HepG2 (cell line): Measurements from ENCODE around the gene ANKRD17. TPM values are rescaled to one million over a fixed set of nuclear protein-coding genes. Genes with fewer than 3 reads are reported as not detected.

Source experiments
- HDAC1 ChIP-seq: sonication (generic); formaldehyde crosslinking; IDR thresholded peaks from 2 replicates; pipeline ENCODE4 v1.5.1; 2020; ENCODE audit warnings: mild to moderate bottlenecking, missing genetic modification reagents
- NR2F1 ChIP-seq, 2 experiments: fragments of 450-650 bp in 1 of 2; formaldehyde crosslinking in 1 of 2; IDR thresholded peaks; 2 replicates each; pipeline versions ENCODE4 v1.5.0 to v1.6.1; 2016 to 2020; ENCODE audit warnings: mild to moderate bottlenecking in 1 of 2, missing compliant biosample characterization in 1 of 2, missing genetic modification reagents in 1 of 2, moderate library complexity in 1 of 2
- PHF21A ChIP-seq: sonication (generic); formaldehyde crosslinking; IDR thresholded peaks from 2 replicates; pipeline ENCODE4 v1.5.0; 2020; ENCODE audit warnings: mild to moderate bottlenecking, missing genetic modification reagents
- POLR2G ChIP-seq: fragments of 200-400 bp; formaldehyde crosslinking; IDR thresholded peaks from 2 replicates; pipeline ENCODE4 v1.6.1; 2018; ENCODE audit warnings: mild to moderate bottlenecking, low read depth, low read length, moderate library complexity
- RBM22 ChIP-seq: fragments of 200-400 bp; formaldehyde crosslinking; optimal IDR thresholded peaks from 2 replicates; pipeline ENCODE3; 2017; ENCODE audit warnings: mild to moderate bottlenecking, low read length, moderate library complexity
- THAP11 ChIP-seq: IDR thresholded peaks from 2 replicates; pipeline ENCODE4 v1.6.1; 2016; ENCODE audit warnings: missing biosample characterization, missing genetic modification reagents
- polyA plus RNA-seq, 8 experiments: library from polyadenylated mRNA; depleted of rRNA in 3 of 8; stranded (reverse) in 7 of 8; unstranded in 1 of 8; fragments of >200 nt; fragmentation: Illumina TruSeq in 4 of 8; extraction: Trizol in 4 of 8; gene quantifications; 2 replicates each; pipeline versions ENCODE4 v1.2.1 to v1.2.3, GENCODE V29; 2011 to 2016; ENCODE audit warnings: low read depth in 4 of 8, missing spikeins in 1 of 8, mixed read lengths in 1 of 8; ENCODE audit not compliant: insufficient read depth in 1 of 8
- total RNA-seq, 5 experiments: library from RNA; depleted of rRNA; stranded (reverse); fragments of >200 nt; fragmentation: Illumina TruSeq; extraction: Trizol; gene quantifications; 2 replicates each; pipeline ENCODE4 v1.2.3, GENCODE V29; 2016; ENCODE audit warnings: low read depth in 1 of 5
- TF ChIP-seq, protein P1 (sequence below): sonication (generic); formaldehyde crosslinking; IDR thresholded peaks from 2 replicates; pipeline ENCODE4 v1.5.0; 2020; ENCODE audit warnings: mild to moderate bottlenecking, missing genetic modification reagents, borderline replicate concordance
- TF ChIP-seq, protein P2 (sequence below), 2 experiments: sonication (generic) in 1 of 2; formaldehyde crosslinking in 1 of 2; IDR thresholded peaks; 2 replicates each; pipeline versions ENCODE4 v1.4.0 to v1.6.1; 2016 to 2020; ENCODE audit warnings: borderline replicate concordance in 1 of 2, low read depth in 1 of 2, mild to moderate bottlenecking in 1 of 2, missing genetic modification reagents in 1 of 2
- TF ChIP-seq, protein P3 (sequence below): sonication (generic); formaldehyde crosslinking; conservative IDR thresholded peaks from 2 replicates; pipeline ENCODE4 v1.4.0; 2020; ENCODE audit warnings: mild to moderate bottlenecking, missing genetic modification reagents, moderate library complexity
- TF ChIP-seq, protein P4 (sequence below): sonication (generic); formaldehyde crosslinking; conservative IDR thresholded peaks from 2 replicates; pipeline ENCODE4 v1.4.0; 2020; ENCODE audit warnings: missing genetic modification reagents
- TF ChIP-seq, protein P5 (sequence below): sonication (generic); formaldehyde crosslinking; IDR thresholded peaks from 2 replicates; pipeline ENCODE4 v1.9.0; 2021; ENCODE audit warnings: missing genetic modification reagents, borderline replicate concordance

ANKRD17 gene
- total and polyA plus RNA-seq, 2 of the 13 experiments (the other 11 are each of a cell fraction or from before 2014, with no cell fraction given) = 55.7 to 61.1 TPM

DNA sequence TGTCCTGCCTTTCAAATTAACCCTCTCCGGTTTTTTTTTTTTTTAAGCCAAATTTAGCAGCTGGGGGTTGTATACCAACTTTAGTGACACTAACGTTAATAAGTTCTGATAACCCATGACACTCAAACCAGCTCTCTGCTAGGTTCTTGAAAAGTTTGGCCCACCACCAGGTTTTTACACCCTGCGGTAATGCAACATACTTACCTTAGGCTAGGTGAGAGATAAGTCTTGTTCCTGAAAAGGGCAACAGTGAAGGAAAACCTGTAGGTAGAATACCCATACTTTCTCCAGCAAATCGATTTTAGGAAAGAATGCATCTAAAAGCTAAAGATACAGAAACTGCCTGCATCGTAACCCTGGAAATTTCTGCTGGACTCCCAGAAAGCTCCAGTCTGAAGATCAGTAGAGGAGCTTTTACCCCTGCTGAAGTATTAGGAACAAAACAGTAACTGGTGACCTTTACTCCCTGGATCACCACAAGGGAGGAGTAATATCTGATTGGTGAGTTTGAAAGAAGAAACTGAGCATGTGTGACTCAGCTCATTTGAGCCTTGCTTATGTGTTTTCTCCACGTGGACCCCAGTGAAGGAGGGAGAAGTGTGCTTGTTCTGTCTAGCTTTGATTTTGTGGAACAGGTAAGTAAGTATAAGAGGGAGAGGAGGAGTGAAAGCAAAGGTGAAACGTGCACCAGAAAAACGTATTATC lies 154.6 kb downstream of the ANKRD17 start (continued):
- TF ChIP-seq, protein P1, sequence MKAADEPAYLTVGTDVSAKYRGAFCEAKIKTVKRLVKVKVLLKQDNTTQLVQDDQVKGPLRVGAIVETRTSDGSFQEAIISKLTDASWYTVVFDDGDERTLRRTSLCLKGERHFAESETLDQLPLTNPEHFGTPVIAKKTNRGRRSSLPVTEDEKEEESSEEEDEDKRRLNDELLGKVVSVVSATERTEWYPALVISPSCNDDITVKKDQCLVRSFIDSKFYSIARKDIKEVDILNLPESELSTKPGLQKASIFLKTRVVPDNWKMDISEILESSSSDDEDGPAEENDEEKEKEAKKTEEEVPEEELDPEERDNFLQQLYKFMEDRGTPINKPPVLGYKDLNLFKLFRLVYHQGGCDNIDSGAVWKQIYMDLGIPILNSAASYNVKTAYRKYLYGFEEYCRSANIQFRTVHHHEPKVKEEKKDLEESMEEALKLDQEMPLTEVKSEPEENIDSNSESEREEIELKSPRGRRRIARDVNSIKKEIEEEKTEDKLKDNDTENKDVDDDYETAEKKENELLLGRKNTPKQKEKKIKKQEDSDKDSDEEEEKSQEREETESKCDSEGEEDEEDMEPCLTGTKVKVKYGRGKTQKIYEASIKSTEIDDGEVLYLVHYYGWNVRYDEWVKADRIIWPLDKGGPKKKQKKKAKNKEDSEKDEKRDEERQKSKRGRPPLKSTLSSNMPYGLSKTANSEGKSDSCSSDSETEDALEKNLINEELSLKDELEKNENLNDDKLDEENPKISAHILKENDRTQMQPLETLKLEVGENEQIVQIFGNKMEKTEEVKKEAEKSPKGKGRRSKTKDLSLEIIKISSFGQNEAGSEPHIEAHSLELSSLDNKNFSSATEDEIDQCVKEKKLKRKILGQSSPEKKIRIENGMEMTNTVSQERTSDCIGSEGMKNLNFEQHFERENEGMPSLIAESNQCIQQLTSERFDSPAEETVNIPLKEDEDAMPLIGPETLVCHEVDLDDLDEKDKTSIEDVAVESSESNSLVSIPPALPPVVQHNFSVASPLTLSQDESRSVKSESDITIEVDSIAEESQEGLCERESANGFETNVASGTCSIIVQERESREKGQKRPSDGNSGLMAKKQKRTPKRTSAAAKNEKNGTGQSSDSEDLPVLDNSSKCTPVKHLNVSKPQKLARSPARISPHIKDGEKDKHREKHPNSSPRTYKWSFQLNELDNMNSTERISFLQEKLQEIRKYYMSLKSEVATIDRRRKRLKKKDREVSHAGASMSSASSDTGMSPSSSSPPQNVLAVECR (CRISPR knock-in tag) = peak; percentile 69
- TF ChIP-seq THAP11 (CRISPR knock-in tag) (peak; percentile 48; the same call in 1 of the 2 replicates), NR2F1 (CRISPR knock-in tag; IDR thresholded peaks at IDR 0.05) (0 out of 4 replicates have a peak, but pooled peaks of 1 of the 2 experiments have one; percentile 35), RBM22 (peak; percentile 96), POLR2G (peak; percentile 65), HDAC1 (CRISPR knock-in tag) (peak; percentile 54; the same call in 1 of the 2 replicates), PHF21A (CRISPR knock-in tag) (peak; percentile 47; the same call in 1 of the 2 replicates)
- TF ChIP-seq, protein P2, sequence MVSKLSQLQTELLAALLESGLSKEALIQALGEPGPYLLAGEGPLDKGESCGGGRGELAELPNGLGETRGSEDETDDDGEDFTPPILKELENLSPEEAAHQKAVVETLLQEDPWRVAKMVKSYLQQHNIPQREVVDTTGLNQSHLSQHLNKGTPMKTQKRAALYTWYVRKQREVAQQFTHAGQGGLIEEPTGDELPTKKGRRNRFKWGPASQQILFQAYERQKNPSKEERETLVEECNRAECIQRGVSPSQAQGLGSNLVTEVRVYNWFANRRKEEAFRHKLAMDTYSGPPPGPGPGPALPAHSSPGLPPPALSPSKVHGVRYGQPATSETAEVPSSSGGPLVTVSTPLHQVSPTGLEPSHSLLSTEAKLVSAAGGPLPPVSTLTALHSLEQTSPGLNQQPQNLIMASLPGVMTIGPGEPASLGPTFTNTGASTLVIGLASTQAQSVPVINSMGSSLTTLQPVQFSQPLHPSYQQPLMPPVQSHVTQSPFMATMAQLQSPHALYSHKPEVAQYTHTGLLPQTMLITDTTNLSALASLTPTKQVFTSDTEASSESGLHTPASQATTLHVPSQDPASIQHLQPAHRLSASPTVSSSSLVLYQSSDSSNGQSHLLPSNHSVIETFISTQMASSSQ (IDR thresholded peaks at IDR 0.05; ENCODE audit: low read depth) = no peak
- TF ChIP-seq, protein P2 (CRISPR knock-in tag; IDR thresholded peaks at IDR 0.05; ENCODE audit: borderline replicate concordance) = no peak; the same call in 1 of the 2 replicates
- TF ChIP-seq, protein P3, sequence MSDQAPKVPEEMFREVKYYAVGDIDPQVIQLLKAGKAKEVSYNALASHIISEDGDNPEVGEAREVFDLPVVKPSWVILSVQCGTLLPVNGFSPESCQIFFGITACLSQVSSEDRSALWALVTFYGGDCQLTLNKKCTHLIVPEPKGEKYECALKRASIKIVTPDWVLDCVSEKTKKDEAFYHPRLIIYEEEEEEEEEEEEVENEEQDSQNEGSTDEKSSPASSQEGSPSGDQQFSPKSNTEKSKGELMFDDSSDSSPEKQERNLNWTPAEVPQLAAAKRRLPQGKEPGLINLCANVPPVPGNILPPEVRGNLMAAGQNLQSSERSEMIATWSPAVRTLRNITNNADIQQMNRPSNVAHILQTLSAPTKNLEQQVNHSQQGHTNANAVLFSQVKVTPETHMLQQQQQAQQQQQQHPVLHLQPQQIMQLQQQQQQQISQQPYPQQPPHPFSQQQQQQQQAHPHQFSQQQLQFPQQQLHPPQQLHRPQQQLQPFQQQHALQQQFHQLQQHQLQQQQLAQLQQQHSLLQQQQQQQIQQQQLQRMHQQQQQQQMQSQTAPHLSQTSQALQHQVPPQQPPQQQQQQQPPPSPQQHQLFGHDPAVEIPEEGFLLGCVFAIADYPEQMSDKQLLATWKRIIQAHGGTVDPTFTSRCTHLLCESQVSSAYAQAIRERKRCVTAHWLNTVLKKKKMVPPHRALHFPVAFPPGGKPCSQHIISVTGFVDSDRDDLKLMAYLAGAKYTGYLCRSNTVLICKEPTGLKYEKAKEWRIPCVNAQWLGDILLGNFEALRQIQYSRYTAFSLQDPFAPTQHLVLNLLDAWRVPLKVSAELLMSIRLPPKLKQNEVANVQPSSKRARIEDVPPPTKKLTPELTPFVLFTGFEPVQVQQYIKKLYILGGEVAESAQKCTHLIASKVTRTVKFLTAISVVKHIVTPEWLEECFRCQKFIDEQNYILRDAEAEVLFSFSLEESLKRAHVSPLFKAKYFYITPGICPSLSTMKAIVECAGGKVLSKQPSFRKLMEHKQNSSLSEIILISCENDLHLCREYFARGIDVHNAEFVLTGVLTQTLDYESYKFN (CRISPR knock-in tag) = peak; percentile 70
- TF ChIP-seq, protein P4, sequence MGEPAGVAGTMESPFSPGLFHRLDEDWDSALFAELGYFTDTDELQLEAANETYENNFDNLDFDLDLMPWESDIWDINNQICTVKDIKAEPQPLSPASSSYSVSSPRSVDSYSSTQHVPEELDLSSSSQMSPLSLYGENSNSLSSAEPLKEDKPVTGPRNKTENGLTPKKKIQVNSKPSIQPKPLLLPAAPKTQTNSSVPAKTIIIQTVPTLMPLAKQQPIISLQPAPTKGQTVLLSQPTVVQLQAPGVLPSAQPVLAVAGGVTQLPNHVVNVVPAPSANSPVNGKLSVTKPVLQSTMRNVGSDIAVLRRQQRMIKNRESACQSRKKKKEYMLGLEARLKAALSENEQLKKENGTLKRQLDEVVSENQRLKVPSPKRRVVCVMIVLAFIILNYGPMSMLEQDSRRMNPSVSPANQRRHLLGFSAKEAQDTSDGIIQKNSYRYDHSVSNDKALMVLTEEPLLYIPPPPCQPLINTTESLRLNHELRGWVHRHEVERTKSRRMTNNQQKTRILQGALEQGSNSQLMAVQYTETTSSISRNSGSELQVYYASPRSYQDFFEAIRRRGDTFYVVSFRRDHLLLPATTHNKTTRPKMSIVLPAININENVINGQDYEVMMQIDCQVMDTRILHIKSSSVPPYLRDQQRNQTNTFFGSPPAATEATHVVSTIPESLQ (CRISPR knock-in tag) = 0 out of 2 replicates have a peak, but pooled peaks have one; percentile 17
- TF ChIP-seq, protein P5, sequence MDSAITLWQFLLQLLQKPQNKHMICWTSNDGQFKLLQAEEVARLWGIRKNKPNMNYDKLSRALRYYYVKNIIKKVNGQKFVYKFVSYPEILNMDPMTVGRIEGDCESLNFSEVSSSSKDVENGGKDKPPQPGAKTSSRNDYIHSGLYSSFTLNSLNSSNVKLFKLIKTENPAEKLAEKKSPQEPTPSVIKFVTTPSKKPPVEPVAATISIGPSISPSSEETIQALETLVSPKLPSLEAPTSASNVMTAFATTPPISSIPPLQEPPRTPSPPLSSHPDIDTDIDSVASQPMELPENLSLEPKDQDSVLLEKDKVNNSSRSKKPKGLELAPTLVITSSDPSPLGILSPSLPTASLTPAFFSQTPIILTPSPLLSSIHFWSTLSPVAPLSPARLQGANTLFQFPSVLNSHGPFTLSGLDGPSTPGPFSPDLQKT (CRISPR knock-in tag) = no peak
